H1 (cell line): ENCODE data around the gene STK26.

Experiments
- CHD2 ChIP-seq: IDR thresholded peaks from 2 replicates; pipeline ENCODE4 v1.6.1; 2012; ENCODE audit warnings: low read length, improper control_type of control experiment
- CTCF ChIP-seq, 3 experiments: IDR thresholded peaks; 1 replicate in 2 of 3; 2 replicates in 1 of 3; pipeline versions ENCODE4 v1.5.1 to v1.6.1; 2011; ENCODE audit warnings: low read length in 3 of 3, mild to moderate bottlenecking in 3 of 3, inconsistent platforms in 2 of 3, low read depth in 1 of 3, moderate library complexity in 1 of 3; ENCODE audit not compliant: insufficient read depth in 1 of 3; ENCODE audit errors: control extremely low read depth in 1 of 3
- E2F6 ChIP-seq: IDR thresholded peaks from 2 replicates; pipeline ENCODE4 v1.6.1; 2012; ENCODE audit warnings: inconsistent platforms
- EZH2 ChIP-seq: fragments of 200-600 bp; sonication (generic); IDR thresholded peaks from 2 replicates; pipeline ENCODE4 v1.7.1; 2012; ENCODE audit warnings: low read depth, mild to moderate bottlenecking, moderate library complexity, low read length, inconsistent platforms; ENCODE audit not compliant: severe bottlenecking
- FOSL1 ChIP-seq: IDR thresholded peaks from 2 replicates; pipeline ENCODE4 v1.6.1; 2011; ENCODE audit warnings: mild to moderate bottlenecking, low read depth, low read length, moderate library complexity; ENCODE audit not compliant: insufficient read depth
- MAX ChIP-seq: IDR thresholded peaks from 2 replicates; pipeline ENCODE4 v1.6.1; 2012; ENCODE audit warnings: inconsistent platforms
- POLR2A ChIP-seq, 2 experiments: IDR thresholded peaks; 1 replicate in 1 of 2; 2 replicates in 1 of 2; pipeline ENCODE4 v1.6.1; 2011; ENCODE audit warnings: low read depth in 2 of 2, low read length in 2 of 2, mild to moderate bottlenecking in 2 of 2; ENCODE audit errors: control extremely low read depth in 1 of 2
- POLR2AphosphoS5 ChIP-seq: IDR thresholded peaks from 2 replicates; pipeline ENCODE4 v1.6.1; 2011; ENCODE audit warnings: low read depth, low read length
- RFX5 ChIP-seq: IDR thresholded peaks from 2 replicates; pipeline ENCODE4 v1.6.1; 2011; ENCODE audit warnings: low read depth, low read length, improper control_type of control experiment, borderline replicate concordance
- SP1 ChIP-seq: IDR thresholded peaks from 2 replicates; pipeline ENCODE4 v1.6.1; 2011; ENCODE audit warnings: low read depth, low read length
- SP4 ChIP-seq: IDR thresholded peaks from 2 replicates; pipeline ENCODE4 v1.6.1; 2012; ENCODE audit warnings: low read length, inconsistent platforms
- USF2 ChIP-seq: IDR thresholded peaks from 2 replicates; pipeline ENCODE4 v1.6.1; 2011; ENCODE audit warnings: low read length, improper control_type of control experiment

- TF ChIP-seq EZH2 (no peak), CTCF (IDR thresholded peaks at IDR 0.05; ENCODE audit: control extremely low read depth in 1 of 3, insufficient read depth in 1 of 3, low read depth in 1 of 3, low read length in 3 of 3) (no peak), SP4 (no peak), MAX (no peak), USF2 (no peak), FOSL1 (no peak), POLR2AphosphoS5 (no peak), RFX5 (no peak), CHD2 (no peak), SP1 (no peak), POLR2A (IDR thresholded peaks at IDR 0.05; ENCODE audit: control extremely low read depth in 1 of 2, low read depth in 2 of 2, low read length in 2 of 2) (no peak), E2F6 (no peak)
These were observed 17.0 kb downstream of the STK26 start for GRCh38 chrX:132040066-132040465.
